GM19324 (cell line): Measurements from ENCODE around the gene DDX1.

ENCODE experiments used
- ATAC-seq: cut with Tn5 transposase; IDR thresholded peaks from one replicate; pipeline ENCODE4 v1.9.1; 2021; ENCODE audit warnings: mild to moderate bottlenecking, moderate library complexity; ENCODE audit not compliant: unreplicated experiment, low FRiP score

The DDX1 gene

GRCh38 chr2:15642011-15642814 is 50.5 kb downstream of the DDX1 start:
- no peak for ATAC-seq

GRCh38 chr2:15642815-15643500 is 51.3 kb downstream of the DDX1 start:
- ATAC-seq = no peak

GRCh38 chr2:15643791-15644585 is 52.3 kb downstream of the DDX1 start:
- ATAC-seq = no peak

GRCh38 chr2:15645300-15645699 is 53.6 kb downstream of the DDX1 start:
- no peak for ATAC-seq

GRCh38 chr2:15645720-15646385 is 54.2 kb downstream of the DDX1 start:
- ATAC-seq = no peak

GRCh38 chr2:15646661-15647060 is 55.0 kb downstream of the DDX1 start:
- no peak for ATAC-seq

- ATAC-seq = no peak
These were observed 56.2 kb downstream of the DDX1 start for GRCh38 chr2:15647622-15648590.

- no peak for ATAC-seq
These were observed 57.2 kb downstream of the DDX1 start for GRCh38 chr2:15648593-15649525.

GRCh38 chr2:15649561-15650255 is 58.0 kb downstream of the DDX1 start:
- no peak for ATAC-seq

GRCh38 chr2:15650616-15651366 is 59.1 kb downstream of the DDX1 start:
- no peak for ATAC-seq

GRCh38 chr2:15651367-15651727 is 59.7 kb downstream of the DDX1 start:
- ATAC-seq = no peak

GRCh38 chr2:15652252-15652651 is 60.6 kb downstream of the DDX1 start:
- ATAC-seq = no peak

- no peak for ATAC-seq
These were observed 61.1 kb downstream of the DDX1 start for GRCh38 chr2:15652801-15653200.

- no peak for ATAC-seq
These were observed 62.4 kb downstream of the DDX1 start for GRCh38 chr2:15653806-15654726.

- no peak for ATAC-seq
These were observed 63.0 kb downstream of the DDX1 start for GRCh38 chr2:15654727-15655073.

GRCh38 chr2:15655123-15655887 is 63.6 kb downstream of the DDX1 start:
- ATAC-seq = no peak
